B cell (primary cell): Measurements from ENCODE around the gene BCL2. TPM values are rescaled to one million over a fixed set of nuclear protein-coding genes. Genes with fewer than 3 reads are reported as not detected.
A peak's percentile ranks its signal among the peaks of the same experiment; 100 is the strongest.

Experiments
- ATAC-seq: fragments of 200-7000 bp; cut with Tn5 transposase; one replicate; pipeline ENCODE4 v1.10.0; 2021; ENCODE audit warnings: low read depth, mild to moderate bottlenecking, moderate number of reproducible peaks, moderate library complexity
- CTCF ChIA-PET: fragments of 350-600 bp; sonication (Branson Sonifier 250); formaldehyde crosslinking; loops from one replicate; lab custom pipeline; 2021; ENCODE audit warnings: antibody characterized with exemption, inconsistent platforms; lab: Charles Lee
- POLR2A ChIA-PET: fragments of 350-600 bp; sonication (Branson Sonifier 250); formaldehyde crosslinking; loops from one replicate; lab custom pipeline; 2021; ENCODE audit warnings: antibody characterized with exemption; lab: Charles Lee
- DNase-seq: peaks from one replicate; pipeline ENCODE4 v3.0.0; 2013
- H2AFZ ChIP-seq: 2 replicates; pipeline ENCODE4 v1.6.1; 2012; ENCODE audit warnings: mild to moderate bottlenecking, low read depth, low read length; ENCODE audit not compliant: insufficient read depth, poor library complexity, severe bottlenecking
- H3K27ac ChIP-seq, 2 donors: 1 replicate in 1 of 2; 2 replicates in 1 of 2; pipeline ENCODE4 v1.5.1; 2012 to 2013; ENCODE audit warnings: low read length in 2 of 2, mild to moderate bottlenecking in 2 of 2, moderate library complexity in 1 of 2
- H3K27me3 ChIP-seq, 4 experiments: fragments of 200-600 bp in 1 of 4; sonication (generic) in 1 of 4; replicated peaks in 1 of 4; 1 replicate in 2 of 4; 2 replicates in 2 of 4; pipeline versions ENCODE4 v1.6.1 to v1.7.0; 2013 to 2016; ENCODE audit warnings: low read length in 3 of 4, mild to moderate bottlenecking in 2 of 4, mixed read lengths in 1 of 4, moderate library complexity in 1 of 4; ENCODE audit not compliant: insufficient read depth in 4 of 4, control insufficient read depth in 3 of 4; ENCODE audit errors: control extremely low read depth in 1 of 4
- H3K36me3 ChIP-seq, 2 experiments: replicated peaks in 1 of 2; 1 replicate in 1 of 2; 2 replicates in 1 of 2; pipeline versions ENCODE4 v1.6.1 to v1.7.1; 2013; ENCODE audit warnings: low read length in 1 of 2; ENCODE audit not compliant: insufficient read depth in 2 of 2, control insufficient read depth in 1 of 2; ENCODE audit errors: control extremely low read depth in 1 of 2, extremely low read depth in 1 of 2
- H3K4me1 ChIP-seq, 2 donors: fragments of 200-600 bp in 1 of 2; sonication (generic) in 1 of 2; 1 replicate in 1 of 2; 2 replicates in 1 of 2; pipeline versions ENCODE4 v1.5.1 to v1.6.1; 2013 to 2017; ENCODE audit warnings: low read length in 2 of 2; ENCODE audit not compliant: control insufficient read depth in 2 of 2, insufficient read depth in 2 of 2
- H3K4me2 ChIP-seq: replicated peaks from 2 replicates; pipeline ENCODE3; 2012; ENCODE audit warnings: mild to moderate bottlenecking, low read depth, low read length; ENCODE audit not compliant: poor library complexity, severe bottlenecking
- H3K4me3 ChIP-seq, 5 experiments: fragments of 200-600 bp in 1 of 5; sonication (generic) in 1 of 5; 1 replicate in 3 of 5; 2 replicates in 2 of 5; pipeline versions ENCODE4 v1.5.1 to v1.7.0; 2011 to 2016; ENCODE audit warnings: low read length in 4 of 5, mild to moderate bottlenecking in 4 of 5, low read depth in 2 of 5, control low read depth in 1 of 5, moderate library complexity in 1 of 5; ENCODE audit not compliant: insufficient read depth in 1 of 5; ENCODE audit errors: control extremely low read depth in 1 of 5, extremely low read depth in 1 of 5
- H3K79me2 ChIP-seq: fragments of 200-600 bp; sonication (generic); one replicate; pipeline ENCODE4 v1.6.0; 2016; ENCODE audit warnings: low read length; ENCODE audit not compliant: control insufficient read depth, insufficient read depth
- H3K9ac ChIP-seq: fragments of 200-600 bp; sonication (generic); 2 replicates; pipeline ENCODE4 v1.6.1; 2017; ENCODE audit warnings: mild to moderate bottlenecking, low read length, moderate library complexity
- H3K9me3 ChIP-seq, 3 donors: one replicate each; pipeline versions ENCODE4 v1.6.1 to v1.7.1; 2013; ENCODE audit warnings: low read length in 2 of 3; ENCODE audit not compliant: control insufficient read depth in 2 of 3, insufficient read depth in 1 of 3; ENCODE audit errors: control extremely low read depth in 1 of 3
- H4K20me1 ChIP-seq: 2 replicates; pipeline ENCODE4 v1.6.0; 2012; ENCODE audit warnings: mild to moderate bottlenecking, low read length; ENCODE audit not compliant: insufficient read depth, control insufficient read depth, poor library complexity, severe bottlenecking
- H3K27ac Mint-ChIP-seq: one replicate; pipeline ENCODE4 v1.8.0; 2021; ENCODE audit warnings: mixed read lengths
- H3K27me3 Mint-ChIP-seq: one replicate; pipeline ENCODE4 v1.8.0; 2021; ENCODE audit warnings: mixed read lengths
- H3K4me1 Mint-ChIP-seq: one replicate; pipeline ENCODE4 v1.8.0; 2021; ENCODE audit warnings: mixed read lengths
- H3K4me3 Mint-ChIP-seq: one replicate; pipeline ENCODE4 v1.8.0; 2021; ENCODE audit warnings: mixed read lengths
- H3K9me3 Mint-ChIP-seq: one replicate; pipeline ENCODE4 v1.8.0; 2022; ENCODE audit warnings: mixed read lengths; ENCODE audit not compliant: insufficient read depth
- CTCF ChIP-seq: fragments of 200-600 bp; IDR thresholded peaks from one replicate; pipeline ENCODE4 v1.8.0; 2022; ENCODE audit warnings: antibody characterized with exemption, mild to moderate bottlenecking
- EZH2 ChIP-seq: IDR thresholded peaks from 2 replicates; pipeline ENCODE4 v1.6.1; 2012; ENCODE audit warnings: borderline replicate concordance, low read depth, mild to moderate bottlenecking, moderate library complexity, low read length; ENCODE audit not compliant: insufficient read depth, poor library complexity, severe bottlenecking
- WGBS: methylation state at CpG from one replicate; pipeline ENCODE4 v1.1.5; 2013; ENCODE audit warnings: missing lambda C conversion rate; ENCODE audit not compliant: insufficient coverage; 5-methylcytosine and 5-hydroxymethylcytosine counted together
- intact Hi-C: fragments of 100-400 bp; cut with micrococcal nuclease; formaldehyde crosslinking; loops from one replicate; pipeline ENCODE4 v1.10.0; 2022
- polyA plus RNA-seq: library from polyadenylated mRNA; depleted of rRNA; stranded (reverse); fragments of >200 nt; gene quantifications from 2 replicates; pipeline ENCODE4 v1.2.3, GENCODE V29; 2012
- total RNA-seq, 2 donors: library from RNA; stranded (reverse); fragments of 120-200 nt in 1 of 2; gene quantifications; 1 replicate in 1 of 2; 2 replicates in 1 of 2; pipeline versions ENCODE4 v1.2.3 to v1.2.4, GENCODE V29; 2013 to 2022

Gene BCL2
- total and polyA plus RNA-seq, 2 donors (not counting 1 experiment from before 2014, with no cell fraction given): 27.6 to 144 TPM

GRCh38 chr18:63138436-63139340 lies 180.9 kb downstream of the BCL2 start:
- Histone ChIP-seq H3K4me1 (peaks cover 63 to 67% of the 10 kb centered on the region in 2 donors), H4K20me1 (peaks cover 5% of the 10 kb centered on the region), H3K27me3 (no peaks in the 10 kb centered on the region), H3K9me3 (peaks cover 0 to 2% (median 0%) of the 10 kb centered on the region in 3 donors), H2AFZ (peak overlapping the region; percentile 59), H3K27ac (peak overlapping the region; percentile 73 to 84), H3K4me2 (peak overlapping the region; percentile 83), H3K79me2 (peaks cover 75% of the 10 kb centered on the region), H3K9ac (peak overlapping the region; percentile 65), H3K36me3 (no peaks in the 10 kb centered on the region), H3K4me3 (peak overlapping the region; percentile 27 to 67 (median 56))
- 11% methylated on average over 6 of the region's 10 CpGs for WGBS
- DNase-seq (peak; percentile 80), ATAC-seq (peak; percentile 57)
- intact Hi-C loops: loop anchor here (1.0 to 10.0 kb wide), 4 partner anchors 23 to 284 kb away; partner anchors contain the start of gene VPS4B
- Mint-ChIP-seq H3K4me3 (peak overlapping the region; percentile 95), H3K4me1 (peaks cover 84% of the 10 kb centered on the region), H3K9me3 (no peaks in the 10 kb centered on the region), H3K27ac (peak overlapping the region; percentile 98), H3K27me3 (no peaks in the 10 kb centered on the region)
- CTCF ChIA-PET: interaction anchor here (1.0 to 13.5 kb wide), 10 partner anchors 10 to 184 kb away, joined by 3 to 160 read pairs (median 4); partner anchors contain the start of gene BCL2
- POLR2A ChIA-PET: interaction anchor here (0.5 to 2.1 kb wide), 8 partner anchors 13 to 612 kb away, joined by 3 to 15 read pairs (median 4); partner anchors contain the start of gene BCL2
- no peak for TF ChIP-seq CTCF
- no peak for TF ChIP-seq EZH2
